Liver (tissue), 9 donors: ENCODE measurements around the gene IRF4. TPM values are rescaled to one million over a fixed set of nuclear protein-coding genes. Genes with fewer than 3 reads are reported as not detected.

ENCODE experiments used
- DNase-seq: peaks from one replicate; pipeline ENCODE4 v3.0.0-alpha.2; 2017; ENCODE audit warnings: low spot score
- H3K27ac ChIP-seq, 2 donors: one replicate each; pipeline ENCODE4 v1.7.0; 2013; ENCODE audit warnings: inconsistent platforms in 2 of 2, low read length in 2 of 2, control low read depth in 1 of 2, low read depth in 1 of 2, mild to moderate bottlenecking in 1 of 2
- H3K27me3 ChIP-seq, 4 donors: one replicate each; pipeline versions ENCODE4 v1.6.1 to v1.7.0; 2013; ENCODE audit warnings: low read length in 3 of 4, inconsistent platforms in 1 of 4, mild to moderate bottlenecking in 1 of 4, moderate library complexity in 1 of 4; ENCODE audit not compliant: control insufficient read depth in 4 of 4, insufficient read depth in 4 of 4
- H3K36me3 ChIP-seq, 4 donors: one replicate each; pipeline versions ENCODE4 v1.6.1 to v1.7.0; 2013; ENCODE audit warnings: low read length in 3 of 4, mild to moderate bottlenecking in 3 of 4, low read depth in 1 of 4, moderate library complexity in 1 of 4; ENCODE audit not compliant: control insufficient read depth in 4 of 4, insufficient read depth in 3 of 4
- H3K4me1 ChIP-seq, 4 donors: one replicate each; pipeline versions ENCODE4 v1.6.1 to v1.7.0; 2013; ENCODE audit warnings: low read length in 3 of 4, mild to moderate bottlenecking in 3 of 4, moderate library complexity in 1 of 4; ENCODE audit not compliant: control insufficient read depth in 4 of 4, insufficient read depth in 4 of 4
- H3K4me3 ChIP-seq, 3 donors: one replicate each; pipeline versions ENCODE4 v1.6.1 to v1.7.0; 2013; ENCODE audit warnings: low read length in 3 of 3, control low read depth in 1 of 3, low read depth in 1 of 3, mild to moderate bottlenecking in 1 of 3
- H3K9ac ChIP-seq, 2 donors: one replicate each; pipeline ENCODE4 v1.7.0; 2013; ENCODE audit warnings: low read length in 2 of 2, mild to moderate bottlenecking in 2 of 2, moderate library complexity in 2 of 2, control low read depth in 1 of 2, low read depth in 1 of 2
- H3K9me3 ChIP-seq, 4 donors: one replicate each; pipeline versions ENCODE4 v1.6.1 to v1.7.0; 2013; ENCODE audit warnings: low read length in 3 of 4; ENCODE audit not compliant: control insufficient read depth in 4 of 4
- ATF3 ChIP-seq: IDR thresholded peaks from 2 replicates; pipeline ENCODE4 v1.6.1; 2016; ENCODE audit warnings: antibody characterized with exemption
- CTCF ChIP-seq: fragments of 150-350 bp; IDR thresholded peaks from 2 replicates; pipeline ENCODE4 v1.5.1; 2017; ENCODE audit warnings: improper control_type of control experiment, low read depth, low read length; ENCODE audit not compliant: missing input control
- EGR1 ChIP-seq, 2 donors: IDR thresholded peaks; 2 replicates each; pipeline ENCODE4 v1.6.1; 2016 to 2018; ENCODE audit warnings: antibody characterized with exemption in 2 of 2, low read depth in 2 of 2
- FOXA1 ChIP-seq: IDR thresholded peaks from 2 replicates; pipeline ENCODE4 v1.6.1; 2016; ENCODE audit warnings: antibody characterized with exemption
- FOXA2 ChIP-seq: IDR thresholded peaks from 2 replicates; pipeline ENCODE4 v1.6.1; 2016; ENCODE audit warnings: antibody characterized with exemption
- JUND ChIP-seq, 2 donors: IDR thresholded peaks; 2 replicates each; pipeline ENCODE4 v1.6.1; 2016; ENCODE audit warnings: antibody characterized with exemption in 2 of 2
- MAX ChIP-seq: IDR thresholded peaks from 2 replicates; pipeline ENCODE4 v1.6.1; 2016; ENCODE audit warnings: antibody characterized with exemption
- NR2F2 ChIP-seq: IDR thresholded peaks from 2 replicates; pipeline ENCODE4 v1.6.1; 2016; ENCODE audit warnings: antibody characterized with exemption
- RAD21 ChIP-seq, 2 donors: IDR thresholded peaks; 2 replicates each; pipeline ENCODE4 v1.6.1; 2016; ENCODE audit warnings: antibody characterized with exemption in 2 of 2, mild to moderate bottlenecking in 2 of 2
- REST ChIP-seq: IDR thresholded peaks from 2 replicates; pipeline ENCODE4 v1.6.1; 2016; ENCODE audit warnings: antibody characterized with exemption, mild to moderate bottlenecking
- RXRA ChIP-seq, 2 donors: IDR thresholded peaks; 2 replicates each; pipeline ENCODE4 v1.6.1; 2017 to 2018; ENCODE audit warnings: antibody characterized with exemption in 2 of 2, mild to moderate bottlenecking in 1 of 2
- SP1 ChIP-seq: IDR thresholded peaks from 2 replicates; pipeline ENCODE4 v1.6.1; 2018; ENCODE audit warnings: antibody characterized with exemption, mild to moderate bottlenecking
- TAF1 ChIP-seq: conservative IDR thresholded peaks from 2 replicates; pipeline ENCODE4 v1.6.1; 2016; ENCODE audit warnings: antibody characterized with exemption, mild to moderate bottlenecking
- ZBTB33 ChIP-seq: IDR thresholded peaks from 2 replicates; pipeline ENCODE4 v1.6.1; 2016; ENCODE audit warnings: antibody characterized with exemption
- WGBS: extraction: QIAGEN DNeasy Blood & Tissue Kit; methylation state at CpG from one replicate; pipeline ENCODE4 v1.1.7; 2013; 5-methylcytosine and 5-hydroxymethylcytosine counted together
- polyA plus RNA-seq, 2 donors: library from polyadenylated mRNA; stranded (reverse) in 1 of 2; unstranded in 1 of 2; fragments of 200-250 nt in 1 of 2; fragments of >200 nt in 1 of 2; fragmentation: Nextera tagmentation in 1 of 2; extraction: Ambion mirVana in 1 of 2; gene quantifications; one replicate each; pipeline versions ENCODE4 v1.2.1 to v1.2.3, GENCODE V29; 2013 to 2015
- total RNA-seq, 2 donors: library from RNA; depleted of rRNA; stranded (reverse); fragments of >200 nt; gene quantifications; one replicate each; pipeline ENCODE4 v1.2.3, GENCODE V29; 2014
- donor health status: healthy.
- donor health status: healthy.
- donor health status: healthy.
- donor health status: healthy.
- donor health status: healthy.

Gene IRF4
- total and polyA plus RNA-seq, 4 donors = 0.68 to 1.6 (median 1.1) TPM

GRCh38 chr6:394641-395289 is 3.2 kb downstream of the IRF4 start:
- Histone ChIP-seq H3K36me3 (no peaks in the 10 kb centered on the region), H3K9ac (no peak overlapping the region), H3K27me3 (peaks cover 2 to 20% (median 8%) of the 10 kb centered on the region in 4 donors), H3K27ac (no peak overlapping the region), H3K4me1 (peaks cover 13 to 32% (median 17%) of the 10 kb centered on the region in 4 donors), H3K9me3 (peaks cover 0 to 4% (median 0%) of the 10 kb centered on the region in 4 donors), H3K4me3 (no peak overlapping the region)
- DNase-seq = no peak
- 93% methylated on average over 13 of the region's 13 CpGs for WGBS
- no peak for TF ChIP-seq ZBTB33
- TF ChIP-seq SP1 = no peak
- TF ChIP-seq MAX = no peak
- TF ChIP-seq REST = no peak
- TF ChIP-seq RAD21 (IDR thresholded peaks at IDR 0.05) = no peak
- no peak for TF ChIP-seq ATF3
- no peak for TF ChIP-seq FOXA1
- TF ChIP-seq JUND (IDR thresholded peaks at IDR 0.05) = no peak
- no peak for TF ChIP-seq NR2F2
- no peak for TF ChIP-seq TAF1
- TF ChIP-seq CTCF = no peak

- peaks cover 2 to 20% (median 3%) of the 10 kb centered on the region in 4 donors for H3K27me3 ChIP-seq
- H3K4me1 ChIP-seq = peaks cover 13 to 32% (median 17%) of the 10 kb centered on the region in 4 donors
- whole genome bisulfite sequencing = 73% methylated on average over 10 of the region's 10 CpGs
- H3K9me3 ChIP-seq = peaks cover 0 to 4% (median 0%) of the 10 kb centered on the region in 4 donors
- no peak overlapping the region for H3K9ac ChIP-seq
- no peak for DNase-seq
- no peak overlapping the region for H3K27ac ChIP-seq
- H3K36me3 ChIP-seq = no peaks in the 10 kb centered on the region
- H3K4me3 ChIP-seq = no peak overlapping the region
- TF ChIP-seq FOXA2 (no peak), CTCF (no peak), EGR1 (IDR thresholded peaks at IDR 0.05; ENCODE audit: low read depth in 2 of 2) (no peak), RXRA (IDR thresholded peaks at IDR 0.05) (no peak), REST (no peak)
Observed at GRCh38 chr6:395432-396125, 4.0 kb downstream of the IRF4 start.
